Right lobe of liver (tissue), 6 donors: ENCODE data around the gene DARS2. TPM values are rescaled to one million over a fixed set of nuclear protein-coding genes. Genes with fewer than 3 reads are reported as not detected.
A peak's percentile ranks its signal among the peaks of the same experiment; 100 is the strongest.

ENCODE experiments used
- ATAC-seq, 4 donors: fragments of 200-7000 bp; cut with Tn5 transposase; one replicate each; pipeline ENCODE4 v1.9.1; 2020; ENCODE audit warnings: mild to moderate bottlenecking in 4 of 4, moderate library complexity in 4 of 4
- DNase-seq, 3 donors: peaks; one replicate each; pipeline ENCODE4 v3.0.0-alpha.2; 2020
- H3K27ac ChIP-seq, 3 donors: fragments of 200-600 bp; one replicate each; pipeline ENCODE4 v1.8.0; 2022
- H3K27me3 ChIP-seq, 2 donors: fragments of 200-600 bp; one replicate each; pipeline ENCODE4 v1.8.0; 2022
- H3K36me3 ChIP-seq, 4 donors: fragments of 200-600 bp; sonication (generic) in 1 of 4; one replicate each; pipeline versions ENCODE4 v1.5.1 to v1.8.0; 2017 to 2022; ENCODE audit warnings: control low read depth in 1 of 4
- H3K4me1 ChIP-seq, 4 donors: fragments of 200-600 bp; sonication (generic) in 1 of 4; one replicate each; pipeline versions ENCODE4 v1.5.1 to v1.8.0; 2017 to 2022; ENCODE audit warnings: control low read depth in 1 of 4
- H3K4me3 ChIP-seq, 3 donors: fragments of 200-600 bp; one replicate each; pipeline ENCODE4 v1.8.0; 2022
- H3K9me3 ChIP-seq, 4 donors: fragments of 200-600 bp; sonication (generic) in 1 of 4; one replicate each; pipeline versions ENCODE4 v1.5.1 to v1.8.0; 2017 to 2022; ENCODE audit warnings: control low read depth in 1 of 4
- POLR2A ChIP-seq: fragments of 450-650 bp; IDR thresholded peaks from one replicate; pipeline ENCODE4 v1.6.1; 2017; ENCODE audit warnings: antibody characterized with exemption, mild to moderate bottlenecking
- WGBS: methylation state at CpG from one replicate; pipeline ENCODE4 v1.1.6; 2018; ENCODE audit warnings: low coverage, low lambda C conversion rate; ENCODE audit not compliant: insufficient coverage; ENCODE audit errors: missing lambda C conversion rate; 5-methylcytosine and 5-hydroxymethylcytosine counted together
- intact Hi-C, 2 donors: fragments of 100-400 bp; cut with DNase I; formaldehyde crosslinking; loops; one replicate each; pipeline versions ENCODE4 v1.11.2 to v1.14.1; 2022
- total RNA-seq, 6 experiments: library from RNA; depleted of rRNA in 2 of 6; stranded (reverse); fragments of >200 nt in 2 of 6; fragmentation: NEBNext Ultra II Directional in 3 of 6; extraction: Animal tissue kit (Norgen Biotek cat#: 25700) in 3 of 6; gene quantifications; one replicate each; pipeline versions ENCODE4 v1.1.0 to v1.2.4, GENCODE V29; 2016 to 2023
- TF ChIP-seq, protein P1 (sequence below), 4 donors: fragments of 200-600 bp in 3 of 4; fragments of 450-650 bp in 1 of 4; IDR thresholded peaks; one replicate each; pipeline versions ENCODE4 v1.5.1 to v1.8.0; 2016 to 2022; ENCODE audit warnings: antibody characterized with exemption in 4 of 4, mild to moderate bottlenecking in 2 of 4
- donor health status: DM: no; HTN: yes; CAD: no.
- donor health status: DM: no; HTN: no; CAD: no.
- donor health status: DM: no; HTN: no; CAD: no.
- donor health status: DM: no; HTN: yes; CAD: no.
- donor health status: DM: no; HTN: yes; CAD: no.

The DARS2 gene
- total RNA-seq, 6 experiments from 2014 or later: 10.0 to 14.6 (median 13.4) TPM

DNA sequence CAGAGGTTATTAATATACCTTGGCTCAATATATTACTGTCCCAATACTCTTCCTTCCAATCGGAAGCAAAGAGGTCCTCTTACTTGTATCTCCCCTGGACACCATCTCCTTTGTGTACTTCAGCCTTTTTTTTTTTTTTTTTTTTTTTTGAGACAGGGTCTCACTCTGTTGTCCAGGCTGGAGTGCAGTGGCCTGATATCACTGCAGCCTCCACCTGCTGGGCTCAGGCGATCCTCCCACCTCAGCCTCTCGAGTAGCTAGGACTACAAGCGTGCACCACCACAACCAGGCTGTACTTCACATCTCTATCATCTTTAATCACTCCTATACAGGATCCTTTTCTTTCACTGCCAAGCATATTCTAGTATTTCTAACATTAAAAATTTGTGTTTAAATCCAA, 2.8 kb upstream of the DARS2 start:
- no peak overlapping the region for H3K4me3 ChIP-seq
- no peaks in the 10 kb centered on the region for H3K9me3 ChIP-seq
- TF ChIP-seq, protein P1, sequence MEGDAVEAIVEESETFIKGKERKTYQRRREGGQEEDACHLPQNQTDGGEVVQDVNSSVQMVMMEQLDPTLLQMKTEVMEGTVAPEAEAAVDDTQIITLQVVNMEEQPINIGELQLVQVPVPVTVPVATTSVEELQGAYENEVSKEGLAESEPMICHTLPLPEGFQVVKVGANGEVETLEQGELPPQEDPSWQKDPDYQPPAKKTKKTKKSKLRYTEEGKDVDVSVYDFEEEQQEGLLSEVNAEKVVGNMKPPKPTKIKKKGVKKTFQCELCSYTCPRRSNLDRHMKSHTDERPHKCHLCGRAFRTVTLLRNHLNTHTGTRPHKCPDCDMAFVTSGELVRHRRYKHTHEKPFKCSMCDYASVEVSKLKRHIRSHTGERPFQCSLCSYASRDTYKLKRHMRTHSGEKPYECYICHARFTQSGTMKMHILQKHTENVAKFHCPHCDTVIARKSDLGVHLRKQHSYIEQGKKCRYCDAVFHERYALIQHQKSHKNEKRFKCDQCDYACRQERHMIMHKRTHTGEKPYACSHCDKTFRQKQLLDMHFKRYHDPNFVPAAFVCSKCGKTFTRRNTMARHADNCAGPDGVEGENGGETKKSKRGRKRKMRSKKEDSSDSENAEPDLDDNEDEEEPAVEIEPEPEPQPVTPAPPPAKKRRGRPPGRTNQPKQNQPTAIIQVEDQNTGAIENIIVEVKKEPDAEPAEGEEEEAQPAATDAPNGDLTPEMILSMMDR (IDR thresholded peaks at IDR 0.05): no peak
- no peak for TF ChIP-seq POLR2A
- no peaks in the 10 kb centered on the region for H3K36me3 ChIP-seq
- H3K27ac ChIP-seq: no peak overlapping the region
- DNase-seq: no peak
- no peak for ATAC-seq
- 100% methylated on average over 1 of the region's 4 CpGs for WGBS
- peaks cover 0 to 6% (median 0%) of the 10 kb centered on the region in 4 donors for H3K4me1 ChIP-seq
- no peaks in the 10 kb centered on the region for H3K27me3 ChIP-seq
- intact Hi-C loops: no loop called here

DNA sequence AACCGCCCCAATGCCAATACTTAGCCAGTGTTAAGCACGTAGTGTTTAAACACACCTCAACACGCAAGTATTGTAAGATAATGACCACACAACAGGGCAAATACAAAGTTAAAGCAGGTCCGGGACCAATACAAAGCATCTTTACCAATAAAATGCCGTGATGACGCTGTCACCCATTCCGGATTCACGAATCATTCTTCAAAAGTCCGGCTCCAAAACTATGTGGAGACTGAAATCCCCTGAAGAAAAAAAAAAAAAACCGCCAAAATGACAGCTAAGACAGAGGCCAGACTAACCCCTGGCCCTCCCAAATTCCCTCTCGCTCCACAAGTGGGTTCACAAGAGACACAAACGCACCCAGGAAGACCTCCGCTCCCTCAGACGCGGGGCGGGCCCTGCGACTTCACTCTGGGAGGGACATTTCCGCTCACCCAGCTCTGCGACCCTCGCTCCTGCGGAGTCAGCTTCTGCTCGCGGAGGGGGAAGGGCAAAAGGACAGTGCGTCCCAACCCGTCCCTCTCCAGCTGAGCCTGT, 625 bp upstream of the DARS2 start:
- DNase-seq: no peak
- 0% methylated on average over 20 of the region's 25 CpGs for WGBS
- no peak for ATAC-seq
- H3K4me1 ChIP-seq: peaks cover 0 to 6% (median 0%) of the 10 kb centered on the region in 4 donors
- H3K36me3 ChIP-seq: no peaks in the 10 kb centered on the region
- no peaks in the 10 kb centered on the region for H3K9me3 ChIP-seq
- peak overlapping the region; percentile 63 to 84 (median 81) for H3K27ac ChIP-seq
- TF ChIP-seq, protein P1 (IDR thresholded peaks at IDR 0.05): no peak
- no peak for TF ChIP-seq POLR2A
- no peaks in the 10 kb centered on the region for H3K27me3 ChIP-seq
- intact Hi-C loops: no loop called here
- H3K4me3 ChIP-seq: peak overlapping the region; percentile 68 to 89 (median 74)

DNA sequence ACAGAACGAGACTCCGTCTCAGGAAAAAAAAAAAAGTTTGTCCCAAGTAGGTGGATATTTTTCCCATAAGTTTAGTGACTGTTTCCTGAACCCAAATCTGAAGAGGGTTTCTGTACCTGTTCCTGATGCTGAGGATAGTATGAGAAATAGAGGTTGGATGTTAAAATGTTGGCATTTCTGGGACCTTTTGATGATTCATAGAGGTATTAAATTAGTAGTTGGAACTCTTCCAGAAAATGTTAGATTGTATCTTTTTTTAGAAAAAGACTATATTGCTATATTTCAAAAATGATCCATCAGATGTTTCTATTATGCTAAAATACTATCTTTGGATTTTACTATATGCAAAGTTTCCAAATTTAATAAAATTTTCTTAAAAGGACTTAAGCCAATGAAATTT, 3.1 kb downstream of the DARS2 start:
- intact Hi-C loops: no loop called here
- Histone ChIP-seq H3K36me3 (peaks cover 0 to 7% (median 5%) of the 10 kb centered on the region in 4 donors), H3K9me3 (no peaks in the 10 kb centered on the region), H3K27me3 (no peaks in the 10 kb centered on the region), H3K27ac (no peak overlapping the region), H3K4me1 (peaks cover 0 to 6% (median 0%) of the 10 kb centered on the region in 4 donors), H3K4me3 (no peak overlapping the region)
- TF ChIP-seq POLR2A: no peak
- TF ChIP-seq, protein P1 (IDR thresholded peaks at IDR 0.05): no peak
- WGBS: 38% methylated on average over 2 of the region's 2 CpGs
- ATAC-seq (no peak), DNase-seq (no peak)

DNA sequence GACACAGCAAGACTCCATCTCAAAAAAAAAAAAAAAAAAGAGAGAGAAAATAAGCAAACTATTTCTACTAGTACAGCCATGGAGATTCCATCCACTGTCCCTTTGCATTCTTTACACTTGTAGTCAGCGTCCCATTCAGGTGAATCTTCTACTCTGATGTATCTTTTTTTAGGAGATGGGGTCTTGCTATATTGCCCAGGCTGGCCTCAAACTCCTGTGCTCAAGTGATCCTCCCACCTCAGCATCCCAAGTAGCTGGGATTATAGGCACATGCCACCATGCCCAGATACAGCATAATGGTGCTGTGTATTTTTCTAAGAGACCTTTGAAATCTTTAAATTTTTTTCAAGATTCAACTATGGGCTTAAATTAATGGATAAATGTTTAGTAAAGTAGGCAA, 8.3 kb downstream of the DARS2 start:
- no peaks in the 10 kb centered on the region for H3K27me3 ChIP-seq
- TF ChIP-seq, protein P1 (IDR thresholded peaks at IDR 0.05): no peak
- TF ChIP-seq POLR2A: no peak
- DNase-seq (no peak), ATAC-seq (no peak)
- WGBS: 100% methylated on average over 1 of the region's 1 CpG
- no peak overlapping the region for H3K27ac ChIP-seq
- intact Hi-C loops: no loop called here
- no peaks in the 10 kb centered on the region for H3K4me1 ChIP-seq
- H3K36me3 ChIP-seq: peaks cover 0 to 35% (median 10%) of the 10 kb centered on the region in 4 donors
- no peaks in the 10 kb centered on the region for H3K9me3 ChIP-seq
- no peak overlapping the region for H3K4me3 ChIP-seq
